NCI-H524 treated with DMSO at 0.1 percent for 48 hours (cell line): ENCODE results near the gene TBX20.
A peak's percentile ranks its signal among the peaks of the same experiment; 100 is the strongest.
"Not testable (repeated sequence)": the region's sequence is repeated elsewhere in the genome, so short reads cannot be mapped to it uniquely, and the experiment has no call there.

Source experiments
- DNase-seq: peaks from one replicate; lab custom pipeline; 2025; lab: John Stamatoyannopoulos, UW

TBX20 gene

GRCh38 chr7:35220176-35220575 lies 33.7 kb downstream of the TBX20 start:
- DNase-seq = not testable (repeated sequence)

DNA sequence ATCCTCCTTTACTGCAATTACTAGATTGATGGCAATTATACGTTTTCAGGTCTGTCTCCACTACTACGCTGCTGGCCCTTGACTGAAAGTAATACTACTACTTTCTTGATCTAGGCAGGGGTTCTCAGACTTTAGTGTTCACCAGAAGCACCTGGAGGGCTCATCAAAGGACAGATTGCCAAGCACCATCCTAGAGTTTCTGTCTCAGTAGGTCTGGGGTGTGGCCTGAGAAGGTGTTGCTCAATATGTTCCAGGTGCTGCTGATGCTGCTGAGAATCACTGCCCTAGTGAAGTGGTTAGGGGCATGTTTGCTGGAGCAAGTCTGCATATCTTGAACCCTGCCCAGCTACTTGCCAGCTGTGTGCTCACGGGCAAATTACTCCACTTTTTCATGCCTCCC lies 37.9 kb downstream of the TBX20 start:
- not testable (repeated sequence) for DNase-seq

DNA sequence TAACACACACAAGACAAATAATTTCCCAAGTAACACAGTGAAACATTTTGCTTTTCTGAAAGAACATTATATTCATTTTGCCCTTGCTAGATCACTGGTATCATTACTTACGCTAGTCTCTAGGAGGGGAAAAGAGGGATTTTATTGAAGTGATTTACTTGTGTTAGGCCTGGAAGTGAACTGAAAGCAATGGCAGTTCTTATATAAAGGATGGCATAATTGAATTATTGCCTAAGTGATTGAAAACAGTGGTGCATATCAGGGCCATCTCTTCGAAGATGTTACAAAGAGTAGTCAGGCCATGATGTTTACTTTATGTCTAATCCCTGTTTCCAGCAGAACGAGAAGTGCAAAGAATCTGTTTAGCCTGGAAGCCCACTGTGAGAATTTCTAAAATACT lies 38.8 kb downstream of the TBX20 start:
- DNase-seq = not testable (repeated sequence)

GRCh38 chr7:35206924-35207323 lies 47.0 kb downstream of the TBX20 start:
- not testable (repeated sequence) for DNase-seq

GRCh38 chr7:35204850-35205249 lies 49.0 kb downstream of the TBX20 start:
- DNase-seq = not testable (repeated sequence)

GRCh38 chr7:35204031-35204430 lies 49.9 kb downstream of the TBX20 start:
- not testable (repeated sequence) for DNase-seq

DNA sequence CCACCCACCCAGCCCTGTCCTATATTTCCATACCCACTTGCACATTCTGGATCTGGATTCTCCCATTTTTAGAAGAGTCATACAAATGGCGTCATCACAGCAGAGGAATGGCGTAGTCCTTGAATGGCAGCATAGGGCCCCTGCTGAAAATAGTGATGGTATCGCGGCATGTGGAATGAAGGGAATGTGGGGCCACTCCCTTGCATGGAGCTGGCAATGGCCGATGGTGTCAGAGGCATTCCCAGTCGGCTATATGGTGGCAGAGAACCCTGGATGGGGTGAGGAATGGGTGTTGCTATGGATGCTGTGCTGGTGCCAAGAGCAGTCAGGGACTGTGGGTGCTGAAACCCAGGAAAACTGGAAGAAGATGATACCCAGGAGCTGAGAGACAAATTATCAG lies 51.5 kb downstream of the TBX20 start:
- DNase-seq = not testable (repeated sequence)

DNA sequence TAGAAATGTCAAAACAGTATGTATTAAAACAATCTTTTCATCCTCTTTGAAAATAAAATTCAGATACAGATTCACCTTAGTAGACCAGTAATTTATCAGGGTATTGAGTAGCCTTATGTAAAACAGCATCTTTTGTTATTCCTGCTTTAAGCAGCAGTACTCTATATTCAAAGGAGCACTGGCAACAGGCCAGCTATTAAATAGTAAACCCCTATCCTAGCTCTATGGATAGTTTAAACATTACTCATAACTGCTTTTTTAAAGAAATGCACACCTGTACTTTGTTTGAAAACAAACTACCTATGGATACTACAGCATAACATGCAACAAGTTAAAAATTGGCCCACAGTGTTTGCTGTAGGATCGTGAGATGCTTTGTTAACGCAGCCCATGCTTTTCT lies 53.7 kb downstream of the TBX20 start:
- DNase-seq = not testable (repeated sequence)

DNA sequence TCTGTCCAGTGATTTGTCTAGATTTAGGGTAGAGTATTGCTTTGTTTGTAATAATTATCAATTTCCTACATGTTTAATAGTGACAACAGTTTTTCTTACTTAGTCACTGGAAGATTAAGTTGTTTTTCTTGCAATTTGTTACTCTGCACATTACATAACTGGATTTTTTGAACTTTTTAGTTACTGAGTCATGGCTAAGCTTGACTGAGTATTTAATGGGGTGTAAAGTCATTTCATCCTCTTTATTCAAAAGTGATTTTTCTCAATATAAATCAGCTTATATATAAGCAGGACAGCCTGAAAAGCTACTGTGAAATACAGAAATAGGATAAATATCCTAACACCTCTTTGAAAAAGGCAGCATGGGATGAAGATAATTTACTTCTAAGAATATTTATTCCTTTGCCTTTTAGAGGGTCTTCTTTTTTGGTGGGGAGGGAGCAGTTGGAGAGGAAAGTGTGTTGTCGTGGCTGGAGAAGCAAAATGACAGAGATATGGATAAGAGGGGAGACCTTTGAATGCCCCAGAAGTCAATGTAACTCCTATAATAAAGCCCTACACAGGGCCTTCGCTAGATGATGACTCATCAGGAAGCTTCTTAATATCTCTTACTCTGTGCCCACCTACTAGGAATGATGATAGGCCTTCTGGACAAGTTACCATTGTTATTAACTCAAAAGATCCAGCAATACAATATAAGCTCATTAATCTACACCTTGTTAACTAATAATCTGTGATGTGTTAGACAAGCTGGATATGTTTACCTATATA lies 55.3 kb downstream of the TBX20 start:
- DNase-seq = not testable (repeated sequence)

GRCh38 chr7:35191571-35191970 lies 62.3 kb downstream of the TBX20 start:
- not testable (repeated sequence) for DNase-seq

DNA sequence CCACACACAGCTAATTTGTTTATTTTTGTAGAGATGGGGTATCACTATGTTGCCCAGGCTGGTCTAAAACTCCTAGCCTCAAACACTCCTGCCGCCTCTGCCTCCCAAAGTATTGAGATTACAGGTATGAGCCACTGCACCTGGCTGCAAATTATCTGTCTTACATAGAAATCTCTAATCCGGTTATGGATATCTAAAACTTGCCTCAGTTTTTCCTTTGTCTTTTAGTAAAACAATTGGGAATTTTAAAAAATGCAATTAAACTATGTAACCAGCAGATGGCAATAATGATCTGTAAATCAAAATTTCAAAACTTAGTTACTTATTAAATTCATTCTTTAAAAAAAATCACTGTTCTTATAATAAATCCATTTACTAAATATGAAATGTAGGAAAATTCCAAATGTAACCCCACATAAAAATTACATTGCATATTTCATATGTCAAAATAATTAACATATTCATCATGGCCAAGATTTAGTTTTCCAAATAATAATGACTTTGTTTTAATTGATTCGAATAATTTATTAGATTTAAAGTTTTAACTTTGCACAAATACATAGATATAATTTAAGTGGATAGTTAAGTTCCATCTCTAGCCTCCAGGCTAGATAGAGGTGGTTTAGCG lies 63.6 kb downstream of the TBX20 start:
- DNase-seq = not testable (repeated sequence)

- DNase-seq = not testable (repeated sequence)
Observed at GRCh38 chr7:35186751-35187150, 67.1 kb downstream of the TBX20 start.

GRCh38 chr7:35185908-35186731 lies 67.8 kb downstream of the TBX20 start:
- DNase-seq = peak; percentile 47

DNA sequence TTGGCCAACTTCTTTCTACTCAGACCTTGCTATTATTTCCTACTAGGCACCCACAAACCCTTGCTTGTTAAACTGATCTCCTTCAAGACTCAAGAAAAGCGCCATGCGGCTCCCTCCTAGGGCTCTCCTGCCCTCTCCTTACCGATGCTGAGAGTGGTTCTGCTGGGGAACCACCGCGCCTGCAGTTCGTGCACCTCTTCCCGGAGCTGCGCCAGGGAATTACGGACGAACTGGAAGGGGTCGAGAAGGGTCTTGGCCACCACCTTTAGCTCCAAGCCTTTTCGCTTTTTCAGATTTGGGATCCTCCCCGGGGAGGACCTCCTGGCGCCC lies 68.4 kb downstream of the TBX20 start:
- not testable (repeated sequence) for DNase-seq

DNA sequence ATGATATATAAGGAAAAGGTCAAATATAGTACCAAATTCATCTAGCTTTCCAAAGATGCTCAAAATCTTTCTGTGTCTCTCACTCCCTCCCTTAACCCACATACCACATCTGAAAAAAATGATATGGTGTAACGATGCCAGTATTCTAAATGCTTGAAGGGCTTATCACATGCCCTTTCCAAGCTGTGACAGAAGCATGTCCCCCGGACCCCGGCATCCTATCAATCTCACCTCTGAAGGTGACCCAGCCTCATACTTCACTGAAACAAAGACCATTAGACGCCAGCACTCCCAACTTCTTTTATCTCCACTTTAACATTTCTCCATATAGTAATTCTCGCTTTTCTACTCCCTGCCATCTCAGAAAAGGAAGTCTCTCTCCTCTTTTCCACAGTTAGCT lies 68.9 kb downstream of the TBX20 start:
- DNase-seq = not testable (repeated sequence)

DNA sequence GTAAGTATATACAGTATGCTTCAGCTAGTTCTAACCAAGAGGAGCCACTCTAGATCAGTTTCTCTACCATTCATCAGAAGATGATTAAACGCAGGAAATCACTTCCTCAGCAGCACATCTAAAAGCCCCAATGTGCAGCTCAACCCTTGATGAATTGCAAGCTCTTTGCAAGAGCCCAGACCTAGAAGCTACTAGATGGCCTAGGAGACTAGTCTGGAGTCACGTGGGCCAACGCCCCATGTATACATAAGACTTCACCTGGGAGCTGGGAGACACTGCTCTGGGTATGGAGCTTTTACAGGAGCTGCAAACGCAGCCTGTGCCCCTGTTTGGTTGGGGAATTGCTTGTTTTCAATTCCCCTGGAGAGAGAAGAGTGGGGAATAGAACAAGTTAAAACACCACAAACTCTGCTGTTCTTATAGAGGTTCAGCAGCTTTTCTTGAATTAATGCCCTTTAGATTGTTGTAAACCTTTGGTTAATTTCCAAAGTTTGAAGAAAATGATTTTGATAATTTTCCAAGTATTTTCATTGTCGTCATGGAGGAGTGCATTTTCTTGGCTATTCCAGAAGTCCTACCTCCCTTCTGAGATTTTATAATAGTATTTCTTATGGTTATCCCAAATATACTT lies 69.9 kb downstream of the TBX20 start:
- DNase-seq = not testable (repeated sequence)

- DNase-seq = not testable (repeated sequence)
Observed at GRCh38 chr7:35180665-35181064, 73.2 kb downstream of the TBX20 start.

- not testable (repeated sequence) for DNase-seq
Observed at GRCh38 chr7:35173176-35173575, 80.7 kb downstream of the TBX20 start.

- DNase-seq = not testable (repeated sequence)
Observed at GRCh38 chr7:35172131-35172530, 81.8 kb downstream of the TBX20 start.

DNA sequence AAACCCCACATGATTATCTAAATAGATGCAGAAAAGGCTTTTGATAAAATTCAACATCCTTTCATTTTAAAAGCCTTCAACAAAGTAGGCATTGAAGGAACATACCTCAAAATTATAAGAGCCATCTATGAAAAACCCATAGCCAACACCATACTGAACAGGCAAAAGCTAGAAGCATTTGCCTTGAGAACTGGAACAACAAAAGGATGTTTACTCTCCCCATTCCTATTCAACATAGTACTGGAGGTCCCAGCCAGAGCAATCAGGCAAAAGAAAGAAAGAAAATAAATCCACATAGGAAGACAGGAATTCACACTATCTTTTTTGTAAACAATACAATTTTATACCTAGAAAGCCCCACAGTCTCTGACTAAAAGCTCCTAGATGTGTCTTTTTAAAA lies 86.2 kb downstream of the TBX20 start:
- not testable (repeated sequence) for DNase-seq

GRCh38 chr7:35167158-35167557 lies 86.7 kb downstream of the TBX20 start:
- not testable (repeated sequence) for DNase-seq
